DOHH2 (cell line): ENCODE measurements around the gene ADGRA1.

ENCODE experiments used
- H3F3A ChIP-seq: fragments of 200-600 bp; sonication (generic), shearing (Covaris generic); 2 replicates; pipeline ENCODE4 v1.6.0; 2016; ENCODE audit warnings: antibody characterized with exemption, mild to moderate bottlenecking; ENCODE audit not compliant: control insufficient read depth, insufficient read depth
- H3K27ac ChIP-seq: fragments of 200-600 bp; sonication (generic); 2 replicates; pipeline ENCODE4 v1.5.1; 2014; ENCODE audit warnings: low read depth, mild to moderate bottlenecking, low read length, moderate library complexity
- H3K27me3 ChIP-seq: fragments of 200-600 bp; sonication (generic); 2 replicates; pipeline ENCODE4 v1.6.1; 2014; ENCODE audit warnings: mild to moderate bottlenecking, low read length, mixed read lengths; ENCODE audit not compliant: control insufficient read depth
- H3K36me3 ChIP-seq: fragments of 200-600 bp; sonication (generic); 2 replicates; pipeline ENCODE4 v1.6.1; 2014; ENCODE audit warnings: mild to moderate bottlenecking, low read length, moderate library complexity, mixed read lengths; ENCODE audit not compliant: control insufficient read depth
- H3K4me1 ChIP-seq: fragments of 200-600 bp; sonication (generic); 2 replicates; pipeline ENCODE4 v1.6.1; 2014; ENCODE audit warnings: mild to moderate bottlenecking, low read length, mixed read lengths; ENCODE audit not compliant: control insufficient read depth
- H3K4me2 ChIP-seq: fragments of 200-600 bp; sonication (generic); 2 replicates; pipeline ENCODE4 v1.6.0; 2014; ENCODE audit warnings: mild to moderate bottlenecking, low read length, moderate library complexity
- H3K4me3 ChIP-seq: fragments of 200-600 bp; sonication (generic); 2 replicates; pipeline ENCODE4 v1.5.1; 2014; ENCODE audit warnings: mild to moderate bottlenecking, low read length, mixed read lengths
- H3K79me2 ChIP-seq: fragments of 200-600 bp; sonication (generic); 2 replicates; pipeline ENCODE4 v1.6.1; 2014; ENCODE audit warnings: mild to moderate bottlenecking, low read length, mixed read lengths; ENCODE audit not compliant: control insufficient read depth
- H3K9me2 ChIP-seq: fragments of 200-600 bp; sonication (generic); replicated peaks from 2 replicates; pipeline ENCODE4 v1.6.1; 2014; ENCODE audit warnings: mild to moderate bottlenecking, low read length, mixed read lengths; ENCODE audit not compliant: control insufficient read depth
- H3K9me3 ChIP-seq: fragments of 200-600 bp; sonication (generic); 2 replicates; pipeline ENCODE4 v1.6.1; 2014; ENCODE audit warnings: antibody characterized with exemption, low read length, mixed read lengths; ENCODE audit not compliant: control insufficient read depth, insufficient read depth
- H4K20me1 ChIP-seq: fragments of 200-600 bp; sonication (generic); 2 replicates; pipeline ENCODE4 v1.6.0; 2014; ENCODE audit warnings: low read depth, mild to moderate bottlenecking, antibody characterized with exemption, low read length, moderate library complexity; ENCODE audit not compliant: control insufficient read depth, insufficient read depth
- CTCF ChIP-seq: fragments of 200-600 bp; sonication (generic); IDR thresholded peaks from one replicate; pipeline ENCODE4 v1.5.1; 2014; ENCODE audit warnings: antibody characterized with exemption, mild to moderate bottlenecking, low read depth, low read length; ENCODE audit not compliant: poor library complexity, severe bottlenecking
- EZH2phosphoT487 ChIP-seq: fragments of 200-600 bp; sonication (generic); IDR thresholded peaks from 2 replicates; pipeline ENCODE4 v1.6.1; 2017; ENCODE audit warnings: borderline replicate concordance, mild to moderate bottlenecking, antibody characterized with exemption, low read length, moderate library complexity, mixed read lengths

The ADGRA1 gene

GRCh38 chr10:133100186-133100585 lies 12.5 kb downstream of the ADGRA1 start:
- Histone ChIP-seq H4K20me1 (no peaks in the 10 kb centered on the region), H3K4me3 (no peak overlapping the region), H3K27ac (no peak overlapping the region), H3K9me3 (peaks cover 6% of the 10 kb centered on the region; the same call in 1 of the 2 replicates), H3K4me1 (no peaks in the 10 kb centered on the region), H3K36me3 (no peaks in the 10 kb centered on the region), H3K79me2 (no peaks in the 10 kb centered on the region), H3F3A (no peaks in the 10 kb centered on the region), H3K4me2 (no peak overlapping the region), H3K27me3 (no peaks in the 10 kb centered on the region), H3K9me2 (no peaks in the 10 kb centered on the region)
- TF ChIP-seq CTCF (no peak), EZH2phosphoT487 (no peak)

GRCh38 chr10:133100706-133101415 lies 13.1 kb downstream of the ADGRA1 start:
- no peak overlapping the region for H3K27ac ChIP-seq
- no peaks in the 10 kb centered on the region for H3K79me2 ChIP-seq
- H3F3A ChIP-seq, result no peaks in the 10 kb centered on the region
- no peak overlapping the region for H3K4me3 ChIP-seq
- no peaks in the 10 kb centered on the region for H3K36me3 ChIP-seq
- no peak for TF ChIP-seq CTCF
- no peaks in the 10 kb centered on the region for H3K27me3 ChIP-seq
- peaks cover 8% of the 10 kb centered on the region; the same call in 1 of the 2 replicates for H3K9me3 ChIP-seq
- no peak overlapping the region for H3K4me2 ChIP-seq
- H3K9me2 ChIP-seq, result no peaks in the 10 kb centered on the region
- H4K20me1 ChIP-seq, result no peaks in the 10 kb centered on the region
- H3K4me1 ChIP-seq, result no peaks in the 10 kb centered on the region

- Histone ChIP-seq H4K20me1 (no peaks in the 10 kb centered on the region), H3K27me3 (no peaks in the 10 kb centered on the region), H3F3A (no peaks in the 10 kb centered on the region), H3K4me1 (no peaks in the 10 kb centered on the region), H3K9me2 (no peaks in the 10 kb centered on the region), H3K36me3 (no peaks in the 10 kb centered on the region), H3K9me3 (peaks cover 11% of the 10 kb centered on the region; the same call in 1 of the 2 replicates), H3K4me3 (no peak overlapping the region), H3K4me2 (no peak overlapping the region), H3K27ac (no peak overlapping the region), H3K79me2 (no peaks in the 10 kb centered on the region)
- TF ChIP-seq EZH2phosphoT487 (no peak), CTCF (no peak)
Measured at GRCh38 chr10:133101416-133101810, 13.7 kb downstream of the ADGRA1 start.
